OCI-LY3 (cell line): ENCODE data around the gene MGA.

ENCODE experiments used
- EZH2phosphoT487 ChIP-seq: fragments of 200-600 bp; shearing (Covaris generic); IDR thresholded peaks from 2 replicates; pipeline ENCODE4 v1.6.1; 2018; ENCODE audit warnings: antibody characterized with exemption, mixed run types, low read depth
- TF ChIP-seq, protein P1 (sequence below): fragments of 200-600, 300-600 bp; sonication (generic); IDR thresholded peaks from 2 replicates; pipeline ENCODE4 v1.5.1; 2014; ENCODE audit warnings: antibody characterized with exemption, low read length, low read depth

DNA sequence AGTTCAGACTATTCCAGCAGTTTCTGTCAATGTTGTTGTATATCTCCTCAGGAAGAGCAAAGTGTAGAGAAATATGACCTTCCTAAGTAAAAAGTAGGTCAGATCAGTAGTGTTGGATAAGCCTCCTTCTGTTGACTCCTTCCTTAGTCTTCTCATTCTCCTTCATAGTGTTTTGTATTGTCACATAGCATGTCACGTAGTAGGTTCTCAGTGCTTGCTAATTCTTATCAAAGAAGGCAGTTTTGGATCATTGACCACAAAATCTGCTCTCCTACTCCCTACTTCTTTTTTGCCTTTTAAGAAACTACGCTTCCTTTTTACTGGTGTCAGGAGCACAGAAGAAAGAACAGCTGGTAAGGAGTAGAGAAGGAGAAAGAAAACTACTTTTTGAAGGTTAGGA is 1.0 kb upstream of the MGA start:
- TF ChIP-seq, protein P1, sequence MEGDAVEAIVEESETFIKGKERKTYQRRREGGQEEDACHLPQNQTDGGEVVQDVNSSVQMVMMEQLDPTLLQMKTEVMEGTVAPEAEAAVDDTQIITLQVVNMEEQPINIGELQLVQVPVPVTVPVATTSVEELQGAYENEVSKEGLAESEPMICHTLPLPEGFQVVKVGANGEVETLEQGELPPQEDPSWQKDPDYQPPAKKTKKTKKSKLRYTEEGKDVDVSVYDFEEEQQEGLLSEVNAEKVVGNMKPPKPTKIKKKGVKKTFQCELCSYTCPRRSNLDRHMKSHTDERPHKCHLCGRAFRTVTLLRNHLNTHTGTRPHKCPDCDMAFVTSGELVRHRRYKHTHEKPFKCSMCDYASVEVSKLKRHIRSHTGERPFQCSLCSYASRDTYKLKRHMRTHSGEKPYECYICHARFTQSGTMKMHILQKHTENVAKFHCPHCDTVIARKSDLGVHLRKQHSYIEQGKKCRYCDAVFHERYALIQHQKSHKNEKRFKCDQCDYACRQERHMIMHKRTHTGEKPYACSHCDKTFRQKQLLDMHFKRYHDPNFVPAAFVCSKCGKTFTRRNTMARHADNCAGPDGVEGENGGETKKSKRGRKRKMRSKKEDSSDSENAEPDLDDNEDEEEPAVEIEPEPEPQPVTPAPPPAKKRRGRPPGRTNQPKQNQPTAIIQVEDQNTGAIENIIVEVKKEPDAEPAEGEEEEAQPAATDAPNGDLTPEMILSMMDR, result no peak
- TF ChIP-seq EZH2phosphoT487, result no peak
